Fibroblast of lung (primary cell): ENCODE data around the gene GRK6. TPM values are rescaled to one million over a fixed set of nuclear protein-coding genes. Genes with fewer than 3 reads are reported as not detected.
A peak's percentile ranks its signal among the peaks of the same experiment; 100 is the strongest.

Experiments
- DNase-seq, 2 donors: peaks; one replicate each; pipeline versions ENCODE4 v3.0.0 to v3.0.0-alpha.2; 2010; ENCODE audit warnings: low read depth in 2 of 2
- H2AFZ ChIP-seq: 2 replicates; pipeline ENCODE4 v1.5.1; 2012; ENCODE audit warnings: low read length, control low read depth, inconsistent platforms
- H3K27ac ChIP-seq: 2 replicates; pipeline ENCODE4 v1.5.1; 2011; ENCODE audit warnings: low read length, control low read depth; ENCODE audit not compliant: insufficient read depth
- H3K27me3 ChIP-seq: 2 replicates; pipeline ENCODE4 v1.5.1; 2011; ENCODE audit warnings: mild to moderate bottlenecking, low read length; ENCODE audit not compliant: control insufficient read depth, insufficient read depth
- H3K36me3 ChIP-seq: 2 replicates; pipeline ENCODE4 v1.5.1; 2011; ENCODE audit warnings: low read length; ENCODE audit not compliant: control insufficient read depth, insufficient read depth
- H3K4me1 ChIP-seq: 2 replicates; pipeline ENCODE4 v1.5.1; 2011; ENCODE audit warnings: low read length; ENCODE audit not compliant: control insufficient read depth, insufficient read depth; ENCODE audit errors: extremely low read depth
- H3K4me2 ChIP-seq: 2 replicates; pipeline ENCODE4 v1.5.1; 2011; ENCODE audit warnings: low read length, control low read depth; ENCODE audit not compliant: insufficient read depth; ENCODE audit errors: extremely low read depth
- H3K4me3 ChIP-seq, 4 experiments: fragments of 200-600 bp in 1 of 4; sonication (generic) in 1 of 4; replicated peaks in 1 of 4; 2 replicates each; pipeline ENCODE4 v1.5.1; 2011 to 2016; ENCODE audit warnings: low read length in 4 of 4, low read depth in 3 of 4, mild to moderate bottlenecking in 3 of 4, control low read depth in 2 of 4, inconsistent platforms in 1 of 4, mixed read lengths in 1 of 4; ENCODE audit not compliant: insufficient read depth in 1 of 4; ENCODE audit errors: control extremely low read depth in 1 of 4
- H3K79me2 ChIP-seq: 2 replicates; pipeline ENCODE4 v1.5.1; 2012; ENCODE audit warnings: mild to moderate bottlenecking, low read length, inconsistent platforms; ENCODE audit not compliant: control insufficient read depth, insufficient read depth
- H3K9ac ChIP-seq: 2 replicates; pipeline ENCODE4 v1.5.1; 2011; ENCODE audit warnings: mild to moderate bottlenecking, low read length, control low read depth; ENCODE audit not compliant: insufficient read depth
- H3K9me3 ChIP-seq: 2 replicates; pipeline ENCODE4 v1.5.1; 2012; ENCODE audit warnings: low read depth, low read length; ENCODE audit not compliant: control insufficient read depth, insufficient read depth
- H4K20me1 ChIP-seq: 2 replicates; pipeline ENCODE4 v1.5.1; 2011; ENCODE audit warnings: low read length; ENCODE audit not compliant: control insufficient read depth, insufficient read depth; ENCODE audit errors: extremely low read depth
- EZH2 ChIP-seq: IDR thresholded peaks from 2 replicates; pipeline ENCODE4 v1.5.1; 2012; ENCODE audit warnings: low read length, control low read depth, mild to moderate bottlenecking; ENCODE audit errors: missing control alignments
- polyA plus RNA-seq, 2 donors: library from polyadenylated mRNA; depleted of rRNA in 1 of 2; stranded (reverse) in 1 of 2; unstranded in 1 of 2; fragments of >200 nt; gene quantifications; 2 replicates each; pipeline ENCODE4 v1.2.1, GENCODE V29; 2011 to 2012; ENCODE audit warnings: missing spikeins in 1 of 2
- total RNA-seq: library from RNA; depleted of rRNA; stranded (reverse); fragments of >200 nt; gene quantifications from 2 replicates; pipeline ENCODE4 v1.2.1, GENCODE V29; 2014
- TF ChIP-seq, protein P1 (sequence below), 2 donors: IDR thresholded peaks in 1 of 2; conservative IDR thresholded peaks in 1 of 2; 1 replicate in 1 of 2; 2 replicates in 1 of 2; pipeline ENCODE4 v1.5.1; 2011 to 2012; ENCODE audit warnings: low read length in 2 of 2, control low read depth in 1 of 2, inconsistent platforms in 1 of 2, low read depth in 1 of 2, mild to moderate bottlenecking in 1 of 2

GRK6 gene
- total and polyA plus RNA-seq, 2 donors (not counting 1 experiment from before 2014, with no cell fraction given): 15.0 to 15.8 TPM

DNA sequence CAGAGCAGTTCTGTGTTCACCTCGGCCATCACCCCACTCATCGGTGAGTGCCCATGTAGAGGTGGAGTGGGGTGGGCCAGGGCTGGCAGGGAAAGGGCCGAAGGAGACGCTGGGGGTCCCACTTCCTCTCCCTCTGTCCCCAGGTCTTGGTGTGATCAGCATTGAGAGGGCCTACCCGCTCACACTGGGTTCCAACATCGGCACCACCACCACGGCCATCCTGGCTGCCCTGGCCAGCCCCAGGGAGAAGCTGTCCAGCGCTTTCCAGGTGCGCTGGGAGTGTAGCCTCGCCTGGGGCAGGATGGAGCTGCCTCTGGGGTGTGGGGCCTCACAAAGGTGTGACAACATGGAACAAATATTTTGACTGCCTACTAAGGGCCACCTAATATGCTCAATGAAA lies 29.7 kb upstream of the GRK6 start:
- Histone ChIP-seq H3K79me2 (no peaks in the 10 kb centered on the region), H3K9me3 (no peaks in the 10 kb centered on the region), H4K20me1 (no peaks in the 10 kb centered on the region), H3K4me1 (no peaks in the 10 kb centered on the region), H3K9ac (no peak overlapping the region), H3K4me2 (no peak overlapping the region), H3K27me3 (peaks cover 35% of the 10 kb centered on the region), H3K36me3 (no peaks in the 10 kb centered on the region), H3K4me3 (no peak overlapping the region), H2AFZ (no peak overlapping the region), H3K27ac (no peak overlapping the region)
- no peak for DNase-seq
- TF ChIP-seq EZH2: no peak
- TF ChIP-seq, protein P1, sequence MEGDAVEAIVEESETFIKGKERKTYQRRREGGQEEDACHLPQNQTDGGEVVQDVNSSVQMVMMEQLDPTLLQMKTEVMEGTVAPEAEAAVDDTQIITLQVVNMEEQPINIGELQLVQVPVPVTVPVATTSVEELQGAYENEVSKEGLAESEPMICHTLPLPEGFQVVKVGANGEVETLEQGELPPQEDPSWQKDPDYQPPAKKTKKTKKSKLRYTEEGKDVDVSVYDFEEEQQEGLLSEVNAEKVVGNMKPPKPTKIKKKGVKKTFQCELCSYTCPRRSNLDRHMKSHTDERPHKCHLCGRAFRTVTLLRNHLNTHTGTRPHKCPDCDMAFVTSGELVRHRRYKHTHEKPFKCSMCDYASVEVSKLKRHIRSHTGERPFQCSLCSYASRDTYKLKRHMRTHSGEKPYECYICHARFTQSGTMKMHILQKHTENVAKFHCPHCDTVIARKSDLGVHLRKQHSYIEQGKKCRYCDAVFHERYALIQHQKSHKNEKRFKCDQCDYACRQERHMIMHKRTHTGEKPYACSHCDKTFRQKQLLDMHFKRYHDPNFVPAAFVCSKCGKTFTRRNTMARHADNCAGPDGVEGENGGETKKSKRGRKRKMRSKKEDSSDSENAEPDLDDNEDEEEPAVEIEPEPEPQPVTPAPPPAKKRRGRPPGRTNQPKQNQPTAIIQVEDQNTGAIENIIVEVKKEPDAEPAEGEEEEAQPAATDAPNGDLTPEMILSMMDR (conservative IDR thresholded peaks at IDR 0.05 in 1 of 2, IDR thresholded peaks at IDR 0.05 in 1 of 2; ENCODE audit: low read depth in 1 of 2, low read length in 2 of 2): no peak

GRCh38 chr5:177397875-177398390 lies 28.5 kb upstream of the GRK6 start:
- TF ChIP-seq, protein P1 (conservative IDR thresholded peaks at IDR 0.05 in 1 of 2, IDR thresholded peaks at IDR 0.05 in 1 of 2; ENCODE audit: low read depth in 1 of 2, low read length in 2 of 2): no peak
- no peak for TF ChIP-seq EZH2
- Histone ChIP-seq H4K20me1 (no peaks in the 10 kb centered on the region), H3K4me2 (no peak overlapping the region), H3K27ac (no peak overlapping the region), H2AFZ (no peak overlapping the region), H3K4me3 (no peak overlapping the region), H3K36me3 (no peaks in the 10 kb centered on the region), H3K4me1 (no peaks in the 10 kb centered on the region), H3K79me2 (no peaks in the 10 kb centered on the region), H3K27me3 (peaks cover 46% of the 10 kb centered on the region), H3K9me3 (no peaks in the 10 kb centered on the region), H3K9ac (no peak overlapping the region)
- no peak for DNase-seq

DNA sequence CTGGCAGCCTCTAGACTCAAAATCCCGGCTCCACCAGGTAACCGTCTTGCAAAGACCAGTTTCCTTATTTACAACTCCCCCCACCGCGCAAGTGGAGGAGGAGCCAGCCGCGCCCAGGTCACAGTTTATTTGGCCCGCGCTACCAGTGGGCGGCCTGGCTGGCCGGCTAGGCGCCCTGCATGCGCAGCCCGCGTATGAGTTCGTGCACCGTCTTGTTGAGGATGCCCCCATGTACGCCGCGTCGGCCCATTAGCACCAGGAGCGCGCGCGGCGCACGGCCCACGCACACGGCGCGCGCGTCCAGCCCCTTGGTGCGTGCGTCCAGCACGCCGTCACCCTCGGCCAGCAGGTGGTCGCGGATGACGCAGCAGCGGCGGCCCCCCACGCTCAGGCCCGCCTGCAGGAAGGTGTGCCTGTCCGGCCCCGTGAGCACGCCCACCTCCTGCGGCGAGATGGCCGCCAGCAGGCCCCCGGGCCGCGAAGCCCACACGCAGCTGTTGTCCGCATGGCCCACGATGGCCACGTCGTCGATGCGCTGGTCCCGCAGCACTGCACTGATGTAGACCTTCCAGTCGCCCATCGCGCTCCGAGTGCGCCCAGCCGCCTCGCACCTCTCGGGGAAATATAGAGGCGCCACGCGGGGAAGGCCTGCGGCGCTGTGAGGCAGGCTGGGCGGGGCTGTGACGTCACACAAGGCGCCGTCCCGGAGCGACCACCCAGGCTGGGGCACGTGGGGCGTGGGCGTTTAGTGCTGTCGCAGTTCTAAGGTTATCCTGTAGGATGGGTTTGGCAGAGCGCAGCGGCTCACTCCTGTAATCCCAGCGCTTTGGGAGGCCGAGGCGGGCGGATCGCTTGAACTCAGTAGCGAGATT lies 26.2 kb upstream of the GRK6 start, which contains the start of gene PFN3:
Gene PFN3, minus strand, starts transcription at position 665 of the 872 bp plus-strand sequence. Its CDS starts 85 bp downstream, at position 580.
- Histone ChIP-seq H3K79me2 (no peaks in the 10 kb centered on the region), H3K36me3 (no peaks in the 10 kb centered on the region), H4K20me1 (no peaks in the 10 kb centered on the region), H3K9ac (no peak within 1 kb of the TSS), H3K9me3 (no peaks in the 10 kb centered on the region), H3K4me2 (peak within 1 kb of the TSS; percentile 5), H3K27me3 (peaks cover 48% of the 10 kb centered on the region), H3K4me1 (peaks cover 3% of the 10 kb centered on the region), H3K4me3 (no peak within 1 kb of the TSS), H2AFZ (no peak within 1 kb of the TSS), H3K27ac (no peak within 1 kb of the TSS)
- peak; percentile 32 to 33 for DNase-seq
- TF ChIP-seq EZH2: peak; percentile 93
- TF ChIP-seq, protein P1 (conservative IDR thresholded peaks at IDR 0.05 in 1 of 2, IDR thresholded peaks at IDR 0.05 in 1 of 2; ENCODE audit: low read depth in 1 of 2, low read length in 2 of 2): no peak
